ENCODE data around the gene DLK1.

- TF ChIP-seq CTCF (IDR thresholded peaks at IDR 0.05) (no peak), ZFX (IDR thresholded peaks at IDR 0.05; ENCODE audit: borderline replicate concordance) (no peak)
Measured at GRCh38 chr14:100692256-100692655, 34.4 kb upstream of the DLK1 start.
